NOMO-1 (cell line): Measurements from ENCODE around the gene LENG1.

ENCODE experiments used
- DNase-seq, 2 experiments: peaks; one replicate each; lab custom pipeline; 2025; ENCODE audit not compliant: unreplicated experiment in 2 of 2; lab: John Stamatoyannopoulos, UW

Gene LENG1

DNA sequence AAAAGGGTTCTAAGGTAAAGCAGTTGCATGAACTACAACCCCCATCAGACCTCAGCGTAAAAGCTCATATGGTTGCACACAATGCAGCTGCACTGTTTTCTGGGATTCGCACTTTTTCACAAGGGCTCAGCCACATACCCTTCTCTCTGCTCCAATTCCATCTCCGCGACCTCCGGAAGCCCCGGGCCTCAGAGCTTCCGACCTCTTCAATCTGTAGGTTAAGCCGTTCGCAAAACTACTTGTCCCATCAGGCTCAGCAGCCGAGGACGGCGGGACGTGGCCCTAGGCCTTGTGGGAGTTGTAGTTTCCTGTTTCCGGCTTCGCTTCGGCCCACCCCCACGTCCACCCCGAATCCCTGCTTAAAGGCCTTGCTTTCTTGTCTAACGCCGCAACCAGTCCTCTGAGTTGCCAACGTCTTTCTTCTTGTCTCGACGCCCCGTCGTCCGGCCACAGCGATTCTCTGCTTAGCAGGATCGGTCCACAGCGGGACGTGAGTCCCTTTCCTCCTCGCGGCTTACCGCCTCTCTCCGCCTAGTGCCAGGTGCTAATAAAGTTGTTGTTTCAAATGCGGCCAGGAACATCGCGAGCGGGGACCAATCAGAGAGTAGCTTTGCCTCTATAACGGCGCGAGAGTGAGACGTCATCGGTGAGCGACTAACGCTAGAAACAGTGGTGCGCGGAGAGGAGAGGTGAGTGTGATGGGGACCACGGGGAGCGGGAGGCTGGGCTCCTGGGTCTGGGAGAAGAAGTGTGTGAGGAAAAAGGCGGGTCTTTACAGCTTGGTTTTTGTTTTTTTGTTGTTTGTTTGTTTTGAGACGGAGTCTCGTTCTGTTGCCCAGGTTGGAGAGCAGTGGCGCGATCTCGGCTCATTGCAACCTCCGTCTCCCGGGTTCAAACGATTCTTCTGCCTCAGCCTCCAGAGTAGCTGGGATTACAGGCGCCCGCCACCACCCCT is 44.1 kb downstream of the LENG1 start, which contains the start of the genes PRPF31 and TFPT:
TSS of gene PRPF31 (plus strand) at position 646 of the 955 bp plus-strand sequence. CDS start 2,525 bp downstream, outside the sequence.
TSS of gene TFPT (minus strand) at position 549 of the 955 bp plus-strand sequence. CDS start at position 161, 388 bp downstream.
- DNase-seq: peak; percentile 97 to 98

GRCh38 chr19:54114340-54115108 is 45.0 kb downstream of the LENG1 start:
- peak; percentile 60 to 61 for DNase-seq

DNA sequence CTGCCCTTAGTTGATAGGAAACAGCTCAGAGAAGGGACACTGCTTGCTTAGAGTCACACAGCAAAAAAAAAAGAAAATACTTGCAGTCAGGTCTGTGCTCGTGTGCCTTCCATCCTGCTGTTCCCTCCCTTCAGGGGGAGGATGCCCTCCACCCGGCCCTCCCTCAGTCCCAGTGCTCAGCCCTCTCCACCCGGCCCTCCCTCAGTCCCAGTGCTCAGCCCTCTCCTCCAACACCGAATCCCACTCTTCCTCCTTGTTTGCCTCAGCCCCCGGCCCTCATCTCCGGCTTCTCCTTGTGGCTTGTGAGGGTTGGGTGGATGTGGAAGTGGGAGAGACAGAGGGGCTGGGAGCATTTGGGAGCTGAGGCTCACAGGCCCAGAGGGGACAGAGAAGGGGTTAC is 49.9 kb downstream of the LENG1 start:
- DNase-seq: no peak

DNA sequence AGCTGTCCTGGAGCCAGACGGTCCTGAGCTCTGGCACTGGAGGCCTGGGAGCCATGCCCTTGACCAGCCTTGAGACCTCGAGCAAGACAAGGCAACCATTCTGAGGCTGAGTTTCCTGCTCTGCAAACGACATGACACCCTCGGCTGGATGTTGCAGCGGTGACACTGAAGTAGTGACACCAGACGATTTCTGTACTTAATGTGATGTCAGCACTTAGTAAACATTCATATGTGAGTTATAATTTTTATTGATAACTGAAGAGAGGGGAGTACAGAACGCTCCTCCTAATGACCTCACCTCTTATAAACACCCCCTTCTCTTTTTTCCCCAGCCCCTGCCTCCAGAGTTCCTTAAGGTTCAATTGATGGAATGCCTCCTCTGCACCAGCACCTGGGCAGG is 51.0 kb downstream of the LENG1 start:
- no peak for DNase-seq

GRCh38 chr19:54107876-54108490 is 51.5 kb downstream of the LENG1 start:
- no peak for DNase-seq

DNA sequence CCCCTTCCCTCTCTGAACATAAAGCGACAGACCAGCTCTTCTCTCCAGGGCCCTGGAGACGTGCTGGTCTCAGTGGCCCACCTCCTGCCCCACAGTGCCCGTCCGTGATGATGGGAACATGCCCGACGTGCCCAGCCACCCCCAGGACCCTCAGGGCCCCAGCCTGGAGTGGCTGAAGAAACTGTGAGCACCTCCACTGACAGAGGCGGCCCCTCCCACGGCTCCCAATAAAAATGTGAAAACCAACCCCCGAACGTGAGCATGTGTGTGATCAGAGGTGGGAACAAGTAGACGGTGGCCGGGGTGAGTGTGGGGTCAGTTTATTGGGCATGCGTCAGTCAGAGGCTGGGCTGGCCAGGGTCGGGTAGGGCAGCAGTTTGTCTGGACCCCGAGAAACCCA is 52.8 kb downstream of the LENG1 start:
- no peak for DNase-seq

- no peak for DNase-seq
Measured at GRCh38 chr19:54105796-54106195, 53.7 kb downstream of the LENG1 start.
